ENCODE results near the gene NEU4. TPM values are rescaled to one million over a fixed set of nuclear protein-coding genes. Genes with fewer than 3 reads are reported as not detected.
"Not testable (repeated sequence)": the region's sequence is repeated elsewhere in the genome, so short reads cannot be mapped to it uniquely, and the experiment has no call there.

The NEU4 gene
- total RNA-seq, 1 experiment from 2014 or later = not detected

DNA sequence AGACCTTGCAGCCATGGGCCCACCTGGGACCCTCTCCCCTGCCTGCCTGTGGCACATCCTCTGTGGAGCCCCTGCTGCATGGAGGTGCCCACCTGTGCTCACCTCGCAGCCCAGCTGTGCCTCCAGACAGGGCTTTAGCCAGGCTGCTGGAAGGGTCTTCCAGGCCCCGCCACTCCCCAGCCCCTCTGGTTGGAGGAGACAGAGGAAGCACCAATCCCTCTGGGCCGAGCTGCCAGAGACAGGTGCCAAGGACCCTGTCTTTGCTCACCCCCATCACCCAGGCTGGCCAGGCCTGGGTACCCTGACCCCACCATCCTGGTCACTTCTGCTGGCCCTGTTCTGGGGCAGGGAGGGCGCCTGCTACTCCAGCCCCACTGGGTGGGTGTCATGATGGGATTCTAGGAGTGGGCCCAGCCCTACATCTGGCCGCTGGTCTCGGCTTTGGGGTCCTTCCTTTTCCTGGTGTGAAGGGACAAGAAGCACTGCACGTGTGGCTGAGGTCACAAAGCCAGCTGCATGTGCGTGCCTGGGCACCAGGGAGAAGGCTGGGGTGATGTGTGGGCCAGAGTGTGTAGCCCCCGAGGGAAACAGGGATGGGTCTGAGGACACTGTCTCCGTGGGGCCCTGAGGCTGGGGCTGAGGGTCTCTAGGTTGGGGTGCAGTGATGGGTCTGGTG, 9.3 kb upstream of the NEU4 start:
- ChIA-PET POLR2A (no interaction called here), CTCF (no interaction called here)
- no peak overlapping the region for H3K4me3 Mint-ChIP-seq (ENCODE audit: unreplicated experiment)
- peaks cover 30% of the 10 kb centered on the region for H3K27me3 Mint-ChIP-seq (ENCODE audit: insufficient read depth, unreplicated experiment)
- no peak overlapping the region for H3K27ac Mint-ChIP-seq (ENCODE audit: low read depth, unreplicated experiment)
- intact Hi-C loops (cut with micrococcal nuclease) = no loop called here
- no peak for DNase-seq (ENCODE audit: unreplicated experiment)
- TF ChIP-seq, protein P1, sequence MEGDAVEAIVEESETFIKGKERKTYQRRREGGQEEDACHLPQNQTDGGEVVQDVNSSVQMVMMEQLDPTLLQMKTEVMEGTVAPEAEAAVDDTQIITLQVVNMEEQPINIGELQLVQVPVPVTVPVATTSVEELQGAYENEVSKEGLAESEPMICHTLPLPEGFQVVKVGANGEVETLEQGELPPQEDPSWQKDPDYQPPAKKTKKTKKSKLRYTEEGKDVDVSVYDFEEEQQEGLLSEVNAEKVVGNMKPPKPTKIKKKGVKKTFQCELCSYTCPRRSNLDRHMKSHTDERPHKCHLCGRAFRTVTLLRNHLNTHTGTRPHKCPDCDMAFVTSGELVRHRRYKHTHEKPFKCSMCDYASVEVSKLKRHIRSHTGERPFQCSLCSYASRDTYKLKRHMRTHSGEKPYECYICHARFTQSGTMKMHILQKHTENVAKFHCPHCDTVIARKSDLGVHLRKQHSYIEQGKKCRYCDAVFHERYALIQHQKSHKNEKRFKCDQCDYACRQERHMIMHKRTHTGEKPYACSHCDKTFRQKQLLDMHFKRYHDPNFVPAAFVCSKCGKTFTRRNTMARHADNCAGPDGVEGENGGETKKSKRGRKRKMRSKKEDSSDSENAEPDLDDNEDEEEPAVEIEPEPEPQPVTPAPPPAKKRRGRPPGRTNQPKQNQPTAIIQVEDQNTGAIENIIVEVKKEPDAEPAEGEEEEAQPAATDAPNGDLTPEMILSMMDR (IDR thresholded peaks at IDR 0.05; ENCODE audit: unreplicated experiment) = no peak
- no TSS peak for BruUV-seq (replicated peaks)
- no peaks in the 10 kb centered on the region for H3K4me1 Mint-ChIP-seq (ENCODE audit: insufficient read depth, unreplicated experiment)
- no peaks in the 10 kb centered on the region for H3K36me3 Mint-ChIP-seq (ENCODE audit: insufficient read depth, unreplicated experiment)
- H3K9me3 Mint-ChIP-seq (ENCODE audit: unreplicated experiment) = no peaks in the 10 kb centered on the region

DNA sequence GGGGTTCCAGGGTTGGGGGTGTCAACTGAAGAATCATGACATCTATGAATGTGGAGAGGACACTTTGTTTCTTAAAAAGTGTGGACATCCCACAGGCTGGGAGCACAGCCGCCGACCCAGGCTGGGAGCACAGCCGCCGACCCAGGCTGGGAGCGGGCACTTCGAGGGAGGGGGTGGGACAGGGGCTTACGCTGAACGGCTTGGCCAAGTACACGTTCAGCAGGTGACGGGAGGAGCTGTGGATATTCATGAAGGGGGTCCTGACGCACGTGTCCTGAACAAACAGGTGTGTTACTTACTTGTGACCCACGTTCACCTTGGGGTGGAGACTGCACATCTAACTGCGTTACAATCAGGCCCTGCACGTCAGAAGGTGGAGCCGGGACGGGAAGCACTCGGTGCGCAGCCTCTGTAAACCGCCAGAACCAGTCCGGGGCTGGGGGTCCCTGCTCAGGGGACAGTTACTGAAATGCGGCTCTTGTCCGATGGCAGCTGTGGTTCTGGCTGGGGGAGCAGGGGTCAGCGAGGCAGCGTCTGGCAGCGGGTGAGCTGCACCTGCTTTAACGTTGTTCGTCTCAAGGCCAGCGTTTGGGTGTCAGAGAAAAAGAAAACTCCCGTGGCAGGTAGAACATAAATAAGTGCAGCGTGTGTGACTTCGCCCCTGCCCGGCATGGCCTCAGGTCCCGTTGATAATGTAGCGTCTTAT, 8.6 kb upstream of the NEU4 start:
- H3K27ac Mint-ChIP-seq (ENCODE audit: low read depth, unreplicated experiment); H3K9me3 Mint-ChIP-seq (ENCODE audit: unreplicated experiment); BruUV-seq (replicated peaks); CTCF ChIA-PET; H3K4me3 Mint-ChIP-seq (ENCODE audit: unreplicated experiment); H3K36me3 Mint-ChIP-seq (ENCODE audit: insufficient read depth, unreplicated experiment); DNase-seq (ENCODE audit: unreplicated experiment); H3K4me1 Mint-ChIP-seq (ENCODE audit: insufficient read depth, unreplicated experiment); POLR2A ChIA-PET; intact Hi-C loops (cut with micrococcal nuclease): not testable (repeated sequence)
- peaks cover 26% of the 10 kb centered on the region for H3K27me3 Mint-ChIP-seq (ENCODE audit: insufficient read depth, unreplicated experiment)

DNA sequence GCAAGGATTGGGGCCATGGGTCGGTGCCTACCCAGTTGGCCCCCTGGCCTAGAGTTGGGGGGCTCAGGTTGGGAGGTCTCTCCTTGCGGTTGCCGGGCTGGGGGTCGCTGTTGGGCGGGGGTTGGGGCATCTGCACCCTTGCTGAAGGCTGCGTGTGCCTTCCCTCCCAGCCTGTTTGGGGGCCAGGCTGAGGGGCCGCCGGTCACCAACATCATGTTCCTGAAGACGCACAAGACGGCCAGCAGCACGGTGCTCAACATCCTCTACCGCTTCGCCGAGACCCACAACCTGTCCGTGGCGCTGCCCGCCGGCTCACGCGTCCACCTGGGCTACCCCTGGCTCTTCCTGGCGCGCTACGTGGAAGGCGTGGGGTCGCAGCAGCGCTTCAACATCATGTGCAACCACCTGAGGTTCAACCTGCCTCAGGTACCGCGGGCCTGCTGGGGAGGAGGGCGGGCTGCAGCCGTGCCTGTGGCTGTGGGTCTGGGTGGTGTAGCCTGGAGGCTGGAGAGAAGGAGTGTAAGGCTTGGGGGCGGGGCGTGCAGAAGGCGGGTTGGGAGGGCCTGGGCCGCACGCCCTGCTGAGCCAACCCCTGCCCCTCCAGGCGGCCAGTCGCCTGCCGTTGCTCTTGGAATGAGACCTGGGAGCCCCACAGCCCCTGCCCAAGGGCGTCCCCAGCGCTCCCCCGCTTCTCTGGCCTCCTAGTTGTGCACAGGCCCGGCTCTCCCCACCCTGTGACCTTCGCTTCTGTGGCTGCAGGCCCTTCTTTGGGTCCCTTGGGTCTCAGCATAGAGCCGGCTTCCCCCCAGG, 7.2 kb upstream of the NEU4 start:
- H3K9me3 Mint-ChIP-seq (ENCODE audit: unreplicated experiment) = no peaks in the 10 kb centered on the region
- DNase-seq (ENCODE audit: unreplicated experiment) = no peak
- H3K27ac Mint-ChIP-seq (ENCODE audit: low read depth, unreplicated experiment) = no peak overlapping the region
- H3K4me3 Mint-ChIP-seq (ENCODE audit: unreplicated experiment) = no peak overlapping the region
- H3K36me3 Mint-ChIP-seq (ENCODE audit: insufficient read depth, unreplicated experiment) = no peaks in the 10 kb centered on the region
- TF ChIP-seq, protein P1 (IDR thresholded peaks at IDR 0.05; ENCODE audit: unreplicated experiment) = no peak
- no peaks in the 10 kb centered on the region for H3K4me1 Mint-ChIP-seq (ENCODE audit: insufficient read depth, unreplicated experiment)
- POLR2A ChIA-PET = no interaction called here
- CTCF ChIA-PET = no interaction called here
- intact Hi-C loops (cut with micrococcal nuclease) = no loop called here
- H3K27me3 Mint-ChIP-seq (ENCODE audit: insufficient read depth, unreplicated experiment) = peaks cover 14% of the 10 kb centered on the region
- BruUV-seq (replicated peaks) = no TSS peak

DNA sequence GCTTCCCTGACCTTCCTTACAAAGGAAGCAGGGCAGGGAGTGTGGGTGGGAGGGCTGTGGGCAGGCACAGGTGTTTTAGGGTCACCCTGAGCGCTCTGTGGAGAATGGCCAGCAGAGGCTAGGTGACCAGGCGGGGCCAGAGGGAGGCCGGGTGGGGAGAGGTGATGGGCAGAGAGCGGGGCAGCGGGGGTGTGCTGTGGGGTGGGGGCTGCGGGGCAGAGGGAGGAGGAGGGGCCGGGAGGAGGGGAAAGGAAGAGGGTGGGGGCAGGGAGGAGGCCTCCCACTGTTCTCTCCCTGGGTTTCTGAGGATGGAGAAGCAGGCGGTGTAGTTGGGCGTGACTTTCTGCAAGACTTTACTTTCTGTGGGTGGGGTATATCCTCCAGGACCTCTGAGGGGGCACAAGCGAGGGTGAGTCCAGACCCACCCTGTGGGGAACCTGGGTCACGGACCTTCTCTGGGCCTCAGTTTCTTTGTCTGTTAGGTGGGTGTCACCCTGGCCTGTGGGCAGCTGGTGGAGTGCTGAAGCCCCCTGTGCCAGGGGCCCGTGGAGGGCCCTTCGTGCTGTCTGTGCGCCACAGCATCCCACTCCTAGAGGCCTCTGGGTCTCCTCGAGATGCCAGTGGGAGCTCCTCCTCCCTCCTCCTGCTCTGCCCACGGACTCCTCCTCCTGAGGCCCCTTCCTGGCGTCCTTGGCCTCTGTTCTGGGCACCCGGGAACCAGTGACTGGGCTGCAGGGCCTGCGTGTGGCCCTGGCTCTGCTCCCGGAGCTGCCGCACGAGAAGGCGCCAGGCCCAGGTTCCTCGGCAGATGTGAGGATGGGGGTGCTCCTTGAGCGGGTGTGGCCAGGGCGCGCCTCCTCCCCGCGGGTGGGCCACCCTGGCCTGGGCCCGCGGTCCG, 6.3 kb upstream of the NEU4 start:
- ChIA-PET CTCF (no interaction called here), POLR2A (no interaction called here)
- Mint-ChIP-seq H3K27me3 (ENCODE audit: insufficient read depth, unreplicated experiment) (peaks cover 6% of the 10 kb centered on the region), H3K4me1 (ENCODE audit: insufficient read depth, unreplicated experiment) (no peaks in the 10 kb centered on the region), H3K4me3 (ENCODE audit: unreplicated experiment) (peak overlapping the region; percentile 60), H3K27ac (ENCODE audit: low read depth, unreplicated experiment) (no peak overlapping the region), H3K36me3 (ENCODE audit: insufficient read depth, unreplicated experiment) (no peaks in the 10 kb centered on the region), H3K9me3 (ENCODE audit: unreplicated experiment) (no peaks in the 10 kb centered on the region)
- BruUV-seq (replicated peaks) = no TSS peak
- no peak for DNase-seq (ENCODE audit: unreplicated experiment)
- TF ChIP-seq, protein P1 (IDR thresholded peaks at IDR 0.05; ENCODE audit: unreplicated experiment) = no peak
- intact Hi-C loops (cut with micrococcal nuclease) = no loop called here
